A375 (cell line): ENCODE measurements around the gene ALOXE3. TPM values are rescaled to one million over a fixed set of nuclear protein-coding genes. Genes with fewer than 3 reads are reported as not detected.

Experiments
- small RNA-seq: library from RNA; depleted of rRNA; stranded (forward); fragments of <200 nt; gene quantifications from one replicate; pipeline ENCODE3, GENCODE V24; 2014
- total RNA-seq: library from RNA; depleted of rRNA; stranded (reverse); fragments of >200 nt; shearing (Covaris generic); gene quantifications from 2 replicates; pipeline ENCODE4 v1.2.3, GENCODE V29; 2014; rRNA removed

The ALOXE3 gene
- not detected in 2 replicates for total RNA-seq

DNA sequence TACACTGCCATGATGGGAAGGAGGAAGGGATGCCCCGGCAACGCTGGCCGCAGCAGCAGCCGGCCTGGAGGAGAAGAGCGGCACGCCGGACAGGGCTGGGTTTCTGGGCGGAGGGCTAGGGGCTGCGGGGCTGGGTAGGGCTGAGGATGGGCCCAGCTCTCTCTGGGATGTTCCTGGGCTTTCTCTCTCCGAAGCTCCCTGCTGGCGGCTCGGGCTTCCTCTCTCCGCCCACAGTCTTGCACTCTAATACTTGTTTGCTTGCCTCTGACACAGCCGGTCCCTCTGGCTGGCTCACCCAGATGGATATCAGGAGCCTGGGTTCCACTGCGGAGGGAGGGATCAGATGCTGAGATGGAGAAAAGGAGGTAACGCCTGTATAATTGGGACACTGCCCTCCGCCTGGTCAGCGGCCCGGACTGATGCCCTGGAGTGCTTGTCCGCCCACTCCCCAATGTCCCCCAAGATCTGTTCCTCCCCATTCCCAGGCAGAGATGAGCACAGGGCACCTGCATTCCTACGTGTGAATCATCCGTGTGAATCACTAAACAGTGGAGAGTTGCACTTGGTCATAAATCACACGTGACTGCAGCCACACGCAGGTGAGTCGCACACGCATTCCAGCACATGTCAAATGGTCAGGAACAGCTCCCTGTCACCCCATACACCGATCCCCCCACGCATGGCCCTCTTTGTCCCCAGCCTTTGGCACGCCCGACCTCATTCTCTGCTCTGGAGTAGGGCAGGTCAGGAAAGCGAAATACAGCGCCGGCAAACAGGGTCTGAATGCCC is at the start of gene ALOXE3:
Gene ALOXE3, minus strand, starts transcription at position 535 of the 789 bp plus-strand sequence. Its CDS starts 524 bp downstream, at position 11.

DNA sequence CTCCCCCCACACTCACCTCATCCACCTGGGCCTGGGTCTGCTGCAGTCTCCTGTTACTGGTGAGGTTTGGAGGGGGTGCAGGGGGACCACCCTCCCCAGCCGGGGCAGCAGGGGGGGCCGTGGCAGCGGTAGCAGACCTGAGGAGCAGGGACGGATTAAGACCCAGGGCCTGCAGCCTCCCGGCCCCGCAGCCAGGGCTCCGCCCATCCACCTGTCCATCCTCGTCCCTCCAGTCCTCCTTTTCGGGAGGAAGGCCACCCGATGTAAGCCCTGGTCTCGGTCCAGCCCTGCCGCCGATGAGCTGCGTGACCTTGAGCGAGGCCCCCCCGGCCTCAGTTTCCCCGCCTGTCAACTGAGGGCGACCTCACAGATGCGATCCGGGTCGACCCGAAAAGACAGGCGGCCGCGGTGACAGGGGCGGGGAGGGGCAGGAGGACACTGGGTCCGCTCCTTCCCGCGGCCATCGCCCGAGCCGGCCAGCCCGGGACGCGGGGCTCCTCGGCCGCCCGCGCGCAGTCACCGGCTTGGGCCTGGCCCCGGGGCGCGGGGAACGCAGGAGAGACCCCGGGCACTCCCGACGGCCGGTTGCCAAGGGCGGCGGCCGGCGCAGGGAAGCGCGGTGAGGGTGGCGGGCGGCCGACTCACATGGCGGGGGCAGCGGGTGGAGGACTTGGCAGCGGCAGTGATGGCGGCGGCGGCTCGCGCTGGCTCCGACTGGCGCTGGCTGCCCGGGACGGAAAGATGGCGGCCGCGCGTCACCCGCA is 44.1 kb upstream of the ALOXE3 start, which contains the start of gene VAMP2:
Gene VAMP2, minus strand, starts transcription at position 716 of the 764 bp plus-strand sequence. Its CDS starts 69 bp downstream, at position 647.

DNA sequence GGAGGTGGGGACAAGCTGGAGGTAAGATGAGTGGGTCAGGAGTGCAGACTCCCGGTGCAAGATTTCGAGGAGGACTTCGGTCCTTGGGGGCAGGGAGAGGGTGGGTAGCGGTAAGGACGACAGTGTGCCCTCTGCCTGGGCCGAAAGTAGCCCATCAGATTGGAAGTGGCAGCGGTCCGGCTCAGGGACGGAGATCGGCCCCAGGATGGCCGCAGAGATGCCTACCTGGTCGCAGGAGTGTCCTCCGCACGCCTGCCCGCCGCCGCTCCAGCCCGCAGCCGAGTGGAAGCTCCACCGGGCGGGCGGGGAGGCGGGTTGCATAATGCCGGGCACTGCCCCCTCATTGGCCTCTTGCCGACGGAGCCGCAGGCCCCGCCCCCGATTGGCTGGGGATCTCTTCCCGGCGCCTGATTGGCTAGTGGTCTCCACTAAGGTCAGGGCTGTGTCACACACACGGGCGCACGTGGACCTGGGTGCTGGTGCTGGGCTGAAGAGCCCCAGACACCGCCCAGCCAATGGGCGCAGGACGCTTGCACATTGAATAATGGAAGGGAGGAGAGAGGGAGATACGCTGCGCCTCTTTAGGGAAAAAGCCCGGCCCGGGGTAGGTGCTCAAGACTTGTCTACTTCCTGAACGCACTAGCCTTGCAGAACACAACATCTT is 33.9 kb upstream of the ALOXE3 start, which contains the start of gene PER1:
Gene PER1, minus strand, starts transcription at position 293 of the 664 bp plus-strand sequence. CDS start 1,698 bp downstream, outside the sequence.

DNA sequence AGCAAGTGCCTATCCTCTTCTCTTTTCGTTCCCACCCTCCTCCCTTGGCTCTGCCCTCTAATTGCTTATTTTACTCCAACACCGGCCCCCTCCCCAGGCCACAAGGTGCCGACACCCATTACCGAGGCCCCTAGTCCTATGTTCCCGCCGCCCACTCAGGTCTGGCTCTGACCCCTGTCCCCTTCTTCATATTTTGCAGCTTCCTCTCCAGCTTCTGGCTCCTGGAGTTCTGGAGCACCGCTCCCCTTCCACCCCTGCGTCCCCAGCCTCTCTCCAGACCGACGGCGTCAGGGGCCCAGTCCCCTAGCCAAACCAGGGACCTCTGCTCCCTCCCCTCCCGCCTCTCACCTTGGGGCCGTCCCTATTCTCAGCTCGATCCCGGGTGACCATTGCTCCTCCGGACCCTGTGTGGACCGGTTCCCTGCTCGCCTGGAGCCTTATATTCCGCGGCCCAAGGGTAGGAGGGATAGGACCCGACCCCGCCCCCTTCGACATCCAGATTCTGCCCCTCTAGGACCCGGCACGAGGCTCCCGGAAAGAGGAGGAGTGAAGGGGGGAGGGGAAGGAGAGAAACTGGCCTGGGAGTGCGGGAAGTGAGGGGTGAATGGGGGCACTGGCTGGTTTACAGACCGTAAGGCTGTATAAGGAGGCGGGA is 5.5 kb upstream of the ALOXE3 start, which contains the start of gene HES7:
Gene HES7, minus strand, starts transcription at position 412 of the 655 bp plus-strand sequence. Its CDS starts 22 bp downstream, at position 390.

DNA sequence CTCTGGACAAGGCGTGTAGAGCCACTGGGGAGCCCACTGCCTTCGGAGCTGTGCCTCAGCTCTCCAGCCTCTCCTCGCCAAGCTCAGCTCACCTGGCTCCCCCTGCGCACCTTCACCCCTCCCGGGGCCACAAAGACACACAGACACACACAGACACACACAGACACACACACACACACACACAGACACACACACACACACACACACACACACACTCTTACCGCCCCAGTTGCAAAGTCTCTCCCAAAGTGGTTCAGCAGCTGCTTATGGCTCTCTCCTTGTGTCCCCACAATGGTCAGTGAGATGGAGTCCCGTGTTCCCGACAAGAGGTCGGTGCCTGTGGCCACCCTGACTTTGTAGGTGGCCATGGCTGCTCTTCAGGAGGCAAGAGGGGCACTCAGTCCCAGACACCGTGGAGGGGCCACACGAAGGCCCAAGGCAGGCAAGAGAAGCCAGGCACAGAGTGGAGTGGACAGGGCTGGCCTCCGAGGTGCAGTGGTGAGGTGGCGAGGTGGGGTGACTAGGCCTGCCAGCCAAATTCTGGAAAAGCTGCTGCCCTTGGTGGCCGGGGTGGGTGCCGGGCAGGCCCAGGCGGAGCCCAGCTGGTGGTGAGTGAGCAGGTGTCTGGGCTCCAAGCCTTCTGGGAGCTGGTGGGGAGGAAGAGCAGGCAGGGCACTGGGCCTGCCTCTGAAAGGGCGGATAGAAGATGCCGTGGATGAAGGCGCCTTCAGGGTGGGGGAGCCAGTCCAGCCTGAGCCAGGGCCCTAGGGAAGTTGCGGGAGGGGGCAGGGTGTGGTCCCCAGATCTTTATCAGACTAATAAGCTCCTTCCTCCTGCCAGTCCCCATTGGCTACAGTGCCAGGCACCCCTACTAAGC is 31.0 kb downstream of the ALOXE3 start, which contains the start of gene ALOX12B:
Gene ALOX12B, minus strand, starts transcription at position 642 of the 877 bp plus-strand sequence. Its CDS starts 274 bp downstream, at position 368.

Small RNA genes lying within 50 kb of the gene (small RNA-seq; reads per million reads assigned to genes)
- gene MIR4314: not detected

Other genes starting within 250 kb of the ALOXE3 start
- gene CHD3, start 229.7 kb downstream of the ALOXE3 start, total RNA-seq: 77.9 and 83.9 TPM in 2 replicates
- gene RNF227, start 202.2 kb downstream of the ALOXE3 start, total RNA-seq: 3.0 and 4.1 TPM in 2 replicates
- gene KCNAB3, start 188.7 kb downstream of the ALOXE3 start, total RNA-seq: 2.0 and 4.4 TPM in 2 replicates
- gene TRAPPC1, start 186.6 kb downstream of the ALOXE3 start, total RNA-seq: 38.9 and 39.0 TPM in 2 replicates
- 22.0 and 34.0 TPM in 2 replicates for gene CNTROB, start 186.3 kb downstream of the ALOXE3 start, total RNA-seq
- gene GUCY2D, start 115.9 kb downstream of the ALOXE3 start, total RNA-seq: not detected in 2 replicates
- gene ALOX15B, start 79.5 kb downstream of the ALOXE3 start, total RNA-seq: 0.26 and 0.32 TPM in 2 replicates
- gene ALOX12B, start 30.8 kb downstream of the ALOXE3 start, total RNA-seq: 0.19 and 0.94 TPM in 2 replicates
- 0.91 and 1.2 TPM in 2 replicates for gene HES7, start 5.6 kb upstream of the ALOXE3 start, total RNA-seq
- gene PER1, start 33.9 kb upstream of the ALOXE3 start, total RNA-seq: 27.1 and 44.5 TPM in 2 replicates
- gene VAMP2, start 44.4 kb upstream of the ALOXE3 start, total RNA-seq: 9.0 and 10.5 TPM in 2 replicates
- 22.0 and 23.0 TPM in 2 replicates for gene TMEM107, start 57.9 kb upstream of the ALOXE3 start, total RNA-seq
- 5.3 and 8.0 TPM in 2 replicates for gene BORCS6, start 71.7 kb upstream of the ALOXE3 start, total RNA-seq
- 114 and 116 TPM in 2 replicates for gene AURKB, start 92.1 kb upstream of the ALOXE3 start, total RNA-seq
- gene CTC1, start 129.5 kb upstream of the ALOXE3 start, total RNA-seq: 9.3 and 9.8 TPM in 2 replicates
- 86.5 and 96.7 TPM in 2 replicates for gene PFAS, start 130.8 kb upstream of the ALOXE3 start, total RNA-seq
- gene RANGRF, start 170.2 kb upstream of the ALOXE3 start, total RNA-seq: 26.8 and 34.2 TPM in 2 replicates
- gene SLC25A35, start 176.9 kb upstream of the ALOXE3 start, total RNA-seq: 1.9 and 3.1 TPM in 2 replicates
- not detected in 2 replicates for gene ARHGEF15, start 191.7 kb upstream of the ALOXE3 start, total RNA-seq
- gene ODF4, start 221.3 kb upstream of the ALOXE3 start, total RNA-seq: not detected in 2 replicates